GM21381 (cell line): ENCODE measurements around the gene PLP1.

Experiments used
- ATAC-seq: cut with Tn5 transposase; IDR thresholded peaks from one replicate; pipeline ENCODE4 v1.9.1; 2021; ENCODE audit warnings: mild to moderate bottlenecking, moderate library complexity; ENCODE audit not compliant: unreplicated experiment

The PLP1 gene

DNA sequence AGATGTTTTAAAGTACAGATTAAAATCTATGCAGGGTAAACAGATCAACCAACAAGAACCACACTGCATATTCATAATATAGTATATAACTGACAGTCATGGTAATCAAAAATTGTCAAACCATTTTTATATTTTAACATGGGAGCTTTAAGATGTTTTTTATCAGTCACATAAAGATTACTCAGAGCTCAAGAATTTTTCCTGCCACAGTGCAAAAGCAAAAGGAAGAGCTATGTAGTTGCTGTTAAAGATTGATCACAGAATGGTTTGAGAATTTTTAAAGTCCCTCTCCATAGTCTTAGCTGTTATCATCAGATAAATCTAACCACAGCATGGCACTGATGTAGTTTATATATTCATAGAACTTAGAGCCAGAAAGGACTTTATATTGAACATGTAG lies 47.0 kb downstream of the PLP1 start:
- no peak for ATAC-seq

GRCh38 chrX:103825881-103826280 lies 49.2 kb downstream of the PLP1 start:
- no peak for ATAC-seq

GRCh38 chrX:103828529-103828928 lies 51.9 kb downstream of the PLP1 start:
- no peak for ATAC-seq

DNA sequence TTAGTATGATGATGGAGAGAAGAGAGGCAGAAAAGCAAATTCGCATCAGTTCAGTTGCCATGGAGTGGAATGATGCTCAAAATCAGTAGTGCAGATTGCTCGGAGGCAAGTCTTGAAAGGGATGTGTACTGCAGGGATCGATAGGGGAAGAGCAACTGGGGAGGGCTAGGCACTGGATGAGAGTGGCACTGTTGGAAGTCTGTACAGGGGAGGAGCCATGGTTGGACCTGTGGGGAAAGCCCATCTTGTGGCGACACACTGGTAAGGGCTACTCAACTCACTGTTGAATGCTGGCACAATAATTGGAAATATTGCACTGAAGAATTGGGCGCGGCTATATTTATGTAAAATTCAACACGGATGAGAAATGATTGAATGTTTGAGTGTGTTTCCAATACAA lies 54.2 kb downstream of the PLP1 start:
- ATAC-seq: no peak

- ATAC-seq: no peak
Observed at GRCh38 chrX:103831342-103831802, 54.7 kb downstream of the PLP1 start.

GRCh38 chrX:103831803-103832544 lies 55.3 kb downstream of the PLP1 start, which contains the start of gene RAB9B:
Gene RAB9B (minus strand): TSS chrX:103832257. CDS start chrX:103825784, 6,473 bp downstream.
- peak; percentile 82 for ATAC-seq

DNA sequence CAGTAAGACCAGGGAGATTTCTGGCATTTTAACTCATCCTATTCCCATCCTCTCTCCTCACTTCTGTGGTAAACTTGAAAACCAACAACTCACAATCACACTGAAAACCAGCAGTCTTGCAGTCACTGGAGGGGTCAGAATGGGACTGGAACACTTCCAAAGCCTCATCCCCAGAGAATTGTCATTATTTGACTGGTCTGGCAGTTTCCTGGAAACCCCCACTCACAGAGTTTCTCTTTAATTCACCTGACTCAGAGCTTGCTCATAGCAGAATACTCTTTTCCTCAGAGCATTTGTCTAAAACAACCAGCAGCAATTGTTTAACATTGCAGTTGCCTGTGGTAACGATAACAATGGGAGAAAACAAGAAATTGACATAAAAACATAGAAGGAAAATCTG lies 62.8 kb downstream of the PLP1 start:
- ATAC-seq: no peak
